ENCODE measurements around the gene WDR70. TPM values are rescaled to one million over a fixed set of nuclear protein-coding genes. Genes with fewer than 3 reads are reported as not detected.
"Not testable (repeated sequence)": the region's sequence is repeated elsewhere in the genome, so short reads cannot be mapped to it uniquely, and the experiment has no call there.

WDR70 gene
- total RNA-seq, 6 experiments from 2014 or later, result 24.0 to 29.7 (median 26.0) TPM

DNA sequence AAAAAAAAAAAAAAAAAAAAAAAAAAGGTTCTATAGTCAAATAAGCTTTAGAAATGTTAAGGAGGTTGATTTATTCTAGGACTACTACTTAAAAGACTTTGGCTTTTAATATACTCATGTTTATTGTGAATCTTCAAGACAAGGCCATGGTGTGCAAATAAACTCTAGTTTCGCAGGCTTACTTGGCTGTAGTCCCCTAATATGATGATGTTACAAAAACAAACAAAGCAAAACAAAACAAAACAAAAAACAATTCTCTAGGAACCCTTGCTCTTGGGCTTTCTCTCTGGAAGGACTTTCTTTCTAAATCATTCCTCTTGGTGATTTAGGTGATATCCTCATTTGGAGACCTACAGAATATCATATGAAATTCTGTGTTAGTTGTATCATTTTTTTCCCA, 288.7 kb downstream of the WDR70 start:
- Mint-ChIP-seq H3K36me3 (ENCODE audit: low read depth) (peaks cover 5% of the 10 kb centered on the region; the same call in 1 of the 2 replicates), H3K27me3 (ENCODE audit: insufficient read depth) (peaks cover 2% of the 10 kb centered on the region; the same call in 1 of the 2 replicates), H3K27ac (peak overlapping the region; percentile 89; the same call in 1 of the 2 replicates), H3K4me1 (ENCODE audit: low read depth) (peaks cover 43% of the 10 kb centered on the region), H3K9me3 (no peaks in the 10 kb centered on the region), H3K4me3 (no peak overlapping the region)
- DNase-seq, result no peak
- TF ChIP-seq, protein P1, sequence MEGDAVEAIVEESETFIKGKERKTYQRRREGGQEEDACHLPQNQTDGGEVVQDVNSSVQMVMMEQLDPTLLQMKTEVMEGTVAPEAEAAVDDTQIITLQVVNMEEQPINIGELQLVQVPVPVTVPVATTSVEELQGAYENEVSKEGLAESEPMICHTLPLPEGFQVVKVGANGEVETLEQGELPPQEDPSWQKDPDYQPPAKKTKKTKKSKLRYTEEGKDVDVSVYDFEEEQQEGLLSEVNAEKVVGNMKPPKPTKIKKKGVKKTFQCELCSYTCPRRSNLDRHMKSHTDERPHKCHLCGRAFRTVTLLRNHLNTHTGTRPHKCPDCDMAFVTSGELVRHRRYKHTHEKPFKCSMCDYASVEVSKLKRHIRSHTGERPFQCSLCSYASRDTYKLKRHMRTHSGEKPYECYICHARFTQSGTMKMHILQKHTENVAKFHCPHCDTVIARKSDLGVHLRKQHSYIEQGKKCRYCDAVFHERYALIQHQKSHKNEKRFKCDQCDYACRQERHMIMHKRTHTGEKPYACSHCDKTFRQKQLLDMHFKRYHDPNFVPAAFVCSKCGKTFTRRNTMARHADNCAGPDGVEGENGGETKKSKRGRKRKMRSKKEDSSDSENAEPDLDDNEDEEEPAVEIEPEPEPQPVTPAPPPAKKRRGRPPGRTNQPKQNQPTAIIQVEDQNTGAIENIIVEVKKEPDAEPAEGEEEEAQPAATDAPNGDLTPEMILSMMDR (IDR thresholded peaks at IDR 0.05), result no peak

DNA sequence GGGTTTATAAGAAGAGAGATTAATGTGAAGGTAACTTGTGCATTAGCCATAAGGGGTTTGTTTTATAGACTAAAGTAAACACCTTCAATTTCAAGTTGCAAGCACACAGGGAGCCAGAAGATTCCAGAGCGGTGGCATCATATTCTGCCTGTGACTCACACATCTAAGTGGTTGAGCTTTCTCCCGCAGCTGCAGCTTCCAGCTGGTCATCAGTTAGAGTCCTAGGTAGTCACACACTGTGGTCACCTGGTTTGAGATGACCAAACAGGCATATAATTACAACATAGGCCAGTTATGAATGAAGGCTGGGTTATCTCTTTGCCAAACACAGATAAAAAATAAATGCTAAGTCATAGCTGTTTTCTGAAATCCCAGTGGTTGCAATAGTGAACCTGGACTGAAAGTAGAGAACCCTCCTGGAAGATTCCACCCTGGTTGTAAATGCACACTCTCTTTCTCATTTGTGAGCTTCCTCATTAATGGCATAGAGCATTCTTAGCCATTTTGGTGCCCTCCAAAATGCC, 289.5 kb downstream of the WDR70 start:
- no peaks in the 10 kb centered on the region for H3K9me3 Mint-ChIP-seq
- peak; percentile 95 for DNase-seq
- no peaks in the 10 kb centered on the region for H3K27me3 Mint-ChIP-seq (ENCODE audit: insufficient read depth)
- peak overlapping the region; percentile 89 for H3K27ac Mint-ChIP-seq
- H3K36me3 Mint-ChIP-seq (ENCODE audit: low read depth), result peaks cover 5% of the 10 kb centered on the region; the same call in 1 of the 2 replicates
- TF ChIP-seq, protein P1 (IDR thresholded peaks at IDR 0.05), result no peak
- H3K4me3 Mint-ChIP-seq, result 0 out of 2 replicates have a peak overlapping the region, but pooled peaks have one; percentile 12
- H3K4me1 Mint-ChIP-seq (ENCODE audit: low read depth), result peaks cover 35% of the 10 kb centered on the region

DNA sequence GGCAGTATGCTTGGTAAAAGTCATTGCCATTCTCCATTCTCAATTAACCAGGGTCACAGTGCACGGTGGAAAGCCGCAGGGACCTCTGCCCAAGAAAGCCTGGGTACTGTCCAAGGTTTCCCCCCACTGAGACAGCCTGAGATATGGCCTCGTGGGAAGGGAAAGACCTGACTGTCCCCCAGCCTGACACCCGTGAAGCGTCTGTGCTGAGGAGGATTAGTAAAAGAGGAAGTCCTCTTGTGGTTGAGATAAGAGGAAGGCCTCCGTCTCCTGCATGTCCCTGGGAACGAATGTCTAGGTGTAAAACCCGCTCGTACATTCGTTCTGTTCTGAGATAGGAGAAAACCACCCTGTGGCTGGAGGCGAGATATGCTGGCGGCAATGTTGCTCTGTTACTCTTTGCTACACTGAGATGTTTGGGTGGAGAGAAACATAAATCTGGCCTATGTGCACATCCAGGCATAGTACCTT, 293.0 kb downstream of the WDR70 start:
- not testable (repeated sequence) for H3K27me3 Mint-ChIP-seq (ENCODE audit: insufficient read depth); H3K4me3 Mint-ChIP-seq; DNase-seq; H3K27ac Mint-ChIP-seq; H3K9me3 Mint-ChIP-seq
- Mint-ChIP-seq H3K36me3 (ENCODE audit: low read depth) (peaks cover 11% of the 10 kb centered on the region), H3K4me1 (ENCODE audit: low read depth) (peaks cover 26% of the 10 kb centered on the region)

- H3K9me3 Mint-ChIP-seq; H3K27ac Mint-ChIP-seq; H3K27me3 Mint-ChIP-seq (ENCODE audit: insufficient read depth); DNase-seq; H3K4me3 Mint-ChIP-seq; H3K4me1 Mint-ChIP-seq (ENCODE audit: low read depth): not testable (repeated sequence)
- H3K36me3 Mint-ChIP-seq (ENCODE audit: low read depth), result peaks cover 13% of the 10 kb centered on the region
Observed at GRCh38 chr5:37674361-37674760, 295.2 kb downstream of the WDR70 start.

DNA sequence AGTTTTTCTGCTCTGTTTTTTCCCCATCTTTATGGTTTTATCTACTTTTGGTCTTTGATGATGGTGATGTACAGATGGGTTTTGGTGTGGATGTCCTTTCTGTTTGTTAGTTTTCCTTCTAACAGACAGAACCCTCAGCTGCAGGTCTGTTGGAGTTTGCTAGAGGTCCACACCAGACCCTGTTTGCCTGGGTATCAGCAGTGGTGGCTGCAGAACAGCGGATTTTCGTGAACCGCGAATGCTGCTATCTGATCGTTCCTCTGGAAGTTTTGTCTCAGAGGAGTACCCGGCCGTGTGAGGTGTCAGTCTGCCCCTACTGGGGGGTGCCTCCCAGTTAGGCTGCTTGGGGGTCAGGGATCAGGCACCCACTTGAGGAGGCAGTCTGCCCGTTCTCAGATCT, 300.2 kb downstream of the WDR70 start:
- not testable (repeated sequence) for DNase-seq; H3K27ac Mint-ChIP-seq; H3K4me1 Mint-ChIP-seq (ENCODE audit: low read depth); H3K4me3 Mint-ChIP-seq; H3K27me3 Mint-ChIP-seq (ENCODE audit: insufficient read depth)
- Mint-ChIP-seq H3K9me3 (peaks cover 13% of the 10 kb centered on the region), H3K36me3 (ENCODE audit: low read depth) (peaks cover 45% of the 10 kb centered on the region)

- not testable (repeated sequence) for H3K4me1 Mint-ChIP-seq (ENCODE audit: low read depth); H3K27ac Mint-ChIP-seq; H3K27me3 Mint-ChIP-seq (ENCODE audit: insufficient read depth); H3K4me3 Mint-ChIP-seq; DNase-seq
- Mint-ChIP-seq H3K9me3 (peaks cover 13% of the 10 kb centered on the region), H3K36me3 (ENCODE audit: low read depth) (peaks cover 45% of the 10 kb centered on the region)
Observed at GRCh38 chr5:37679903-37680302, 300.8 kb downstream of the WDR70 start.

GRCh38 chr5:37683072-37683471, 304.0 kb downstream of the WDR70 start:
- no peaks in the 10 kb centered on the region for H3K27me3 Mint-ChIP-seq (ENCODE audit: insufficient read depth)
- TF ChIP-seq, protein P1 (IDR thresholded peaks at IDR 0.05), result no peak
- H3K9me3 Mint-ChIP-seq, result peaks cover 9% of the 10 kb centered on the region
- H3K27ac Mint-ChIP-seq, result no peak overlapping the region
- H3K36me3 Mint-ChIP-seq (ENCODE audit: low read depth), result peaks cover 35% of the 10 kb centered on the region
- DNase-seq, result no peak
- H3K4me3 Mint-ChIP-seq, result no peak overlapping the region
- H3K4me1 Mint-ChIP-seq (ENCODE audit: low read depth), result no peaks in the 10 kb centered on the region; the same call in 1 of the 2 replicates
